C4-2B (cell line): ENCODE results near the gene ZMYND10.

ENCODE experiments used
- CTCF ChIP-seq: fragments of 450-650 bp; conservative IDR thresholded peaks from 2 replicates; pipeline ENCODE4 v1.5.1; 2017; ENCODE audit warnings: mild to moderate bottlenecking
- ZFX ChIP-seq: fragments of 450-650 bp; IDR thresholded peaks from 2 replicates; pipeline ENCODE4 v1.6.1; 2017

GRCh38 chr3:50371133-50371685 lies 25.7 kb upstream of the ZMYND10 start:
- no peak for TF ChIP-seq CTCF
- TF ChIP-seq ZFX: no peak
